ENCODE measurements around the gene KANK3. TPM values are rescaled to one million over a fixed set of nuclear protein-coding genes. Genes with fewer than 3 reads are reported as not detected.

KANK3 gene
- total RNA-seq, 4 donors from 2014 or later: 3.0 to 16.5 (median 7.8) TPM

- peak overlapping the region; percentile 43 to 77 (median 68) for H3K4me3 ChIP-seq
- no peaks in the 10 kb centered on the region for H3K9me3 ChIP-seq
- H3K4me1 ChIP-seq: peaks cover 0 to 36% (median 14%) of the 10 kb centered on the region in 4 donors
- no peak for DNase-seq
- TF ChIP-seq POLR2A (IDR thresholded peaks at IDR 0.05) (no peak), CTCF (IDR thresholded peaks at IDR 0.05) (no peak)
- no peaks in the 10 kb centered on the region for H3K27me3 ChIP-seq
- peak overlapping the region in 3 of 4 donors; percentile 66 to 86 (median 73) for H3K27ac ChIP-seq
- H3K36me3 ChIP-seq: peaks cover 0 to 26% (median 0%) of the 10 kb centered on the region in 3 donors
These were observed 35.6 kb downstream of the KANK3 start for GRCh38 chr19:8307400-8307964.

- Histone ChIP-seq H3K27ac (peak overlapping the region in 1 of 4 donors; percentile 25), H3K4me3 (peak overlapping the region in 2 of 4 donors; percentile 0 to 1), H3K27me3 (no peaks in the 10 kb centered on the region), H3K36me3 (peaks cover 0 to 20% (median 0%) of the 10 kb centered on the region in 3 donors), H3K4me1 (peaks cover 0 to 36% (median 14%) of the 10 kb centered on the region in 4 donors), H3K9me3 (no peaks in the 10 kb centered on the region)
- peak in 1 of 3 donors; percentile 45 for DNase-seq
- no peak for TF ChIP-seq CTCF (IDR thresholded peaks at IDR 0.05)
- no peak for TF ChIP-seq POLR2A (IDR thresholded peaks at IDR 0.05)
These were observed 36.6 kb downstream of the KANK3 start for GRCh38 chr19:8306235-8307054.

GRCh38 chr19:8305798-8306197 lies 37.3 kb downstream of the KANK3 start:
- Histone ChIP-seq H3K4me3 (no peak overlapping the region), H3K36me3 (peaks cover 0 to 13% (median 0%) of the 10 kb centered on the region in 3 donors), H3K27me3 (no peaks in the 10 kb centered on the region), H3K27ac (peak overlapping the region in 1 of 4 donors; percentile 25), H3K4me1 (peaks cover 0 to 36% (median 14%) of the 10 kb centered on the region in 4 donors), H3K9me3 (no peaks in the 10 kb centered on the region)
- TF ChIP-seq POLR2A (IDR thresholded peaks at IDR 0.05) (no peak), CTCF (IDR thresholded peaks at IDR 0.05) (no peak)
- DNase-seq: peak in 2 of 3 donors; percentile 15 to 37

GRCh38 chr19:8304841-8305621 lies 38.0 kb downstream of the KANK3 start:
- DNase-seq: peak in 2 of 3 donors; percentile 15 to 47
- Histone ChIP-seq H3K36me3 (peaks cover 0 to 8% (median 0%) of the 10 kb centered on the region in 3 donors), H3K4me1 (peaks cover 0 to 36% (median 14%) of the 10 kb centered on the region in 4 donors), H3K27me3 (no peaks in the 10 kb centered on the region), H3K9me3 (no peaks in the 10 kb centered on the region), H3K4me3 (no peak overlapping the region), H3K27ac (no peak overlapping the region)
- TF ChIP-seq POLR2A (IDR thresholded peaks at IDR 0.05): no peak
- TF ChIP-seq CTCF (IDR thresholded peaks at IDR 0.05): no peak

GRCh38 chr19:8302734-8303133 lies 40.3 kb downstream of the KANK3 start:
- no peaks in the 10 kb centered on the region for H3K36me3 ChIP-seq
- H3K9me3 ChIP-seq: no peaks in the 10 kb centered on the region
- H3K27me3 ChIP-seq: no peaks in the 10 kb centered on the region
- H3K4me3 ChIP-seq: no peak overlapping the region
- TF ChIP-seq CTCF (IDR thresholded peaks at IDR 0.05) (no peak), POLR2A (IDR thresholded peaks at IDR 0.05) (no peak)
- H3K27ac ChIP-seq: no peak overlapping the region
- DNase-seq: peak in 2 of 3 donors; percentile 10 to 39
- H3K4me1 ChIP-seq: peaks cover 0 to 17% (median 9%) of the 10 kb centered on the region in 4 donors

Measured in Peyer's patch (tissue), 4 donors.